GM12874 (cell line): ENCODE results near the gene CCDC178.

Experiments used
- TF ChIP-seq, protein P1 (sequence below): IDR thresholded peaks from 2 replicates; pipeline ENCODE4 v1.5.1; 2011; ENCODE audit warnings: low read depth, mild to moderate bottlenecking, control low read depth, low read length, moderate library complexity; ENCODE audit not compliant: insufficient read depth

The CCDC178 gene, protein sequence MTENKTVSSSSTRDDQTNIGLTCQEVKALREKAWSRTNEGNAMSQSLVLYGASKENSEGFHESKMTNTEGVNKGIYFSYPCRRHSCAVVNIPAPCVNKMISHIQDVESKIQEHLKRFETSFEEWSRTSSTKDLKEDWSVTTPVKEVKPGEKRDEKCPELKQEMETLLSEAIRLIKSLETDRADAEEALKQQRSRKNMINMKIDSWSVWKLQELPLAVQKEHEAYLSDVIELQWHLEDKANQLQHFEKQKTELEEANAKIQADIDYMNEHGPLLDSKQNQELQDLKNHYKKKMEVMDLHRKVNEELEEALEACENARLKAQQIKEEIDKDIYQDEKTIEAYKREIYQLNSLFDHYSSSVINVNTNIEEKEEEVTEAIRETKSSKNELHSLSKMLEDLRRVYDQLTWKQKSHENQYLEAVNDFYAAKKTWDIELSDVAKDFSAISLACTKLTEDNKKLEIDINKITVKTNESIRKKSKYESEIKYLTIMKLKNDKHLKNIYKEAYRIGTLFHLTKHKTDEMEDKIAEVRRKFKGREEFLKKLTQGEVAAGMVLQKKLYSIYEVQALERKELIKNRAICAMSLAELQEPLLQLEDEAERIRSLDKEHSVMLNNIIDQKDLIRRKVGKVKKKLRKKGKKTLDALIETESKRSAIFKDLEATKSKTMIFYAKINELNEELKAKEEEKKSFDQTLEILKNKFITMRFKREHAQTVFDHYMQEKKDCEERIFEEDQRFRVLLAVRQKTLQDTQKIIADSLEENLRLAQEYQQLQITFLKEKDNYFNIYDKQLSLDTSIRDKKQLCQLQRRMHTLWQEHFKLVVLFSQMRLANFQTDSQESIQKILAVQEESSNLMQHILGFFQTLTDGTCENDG

DNA sequence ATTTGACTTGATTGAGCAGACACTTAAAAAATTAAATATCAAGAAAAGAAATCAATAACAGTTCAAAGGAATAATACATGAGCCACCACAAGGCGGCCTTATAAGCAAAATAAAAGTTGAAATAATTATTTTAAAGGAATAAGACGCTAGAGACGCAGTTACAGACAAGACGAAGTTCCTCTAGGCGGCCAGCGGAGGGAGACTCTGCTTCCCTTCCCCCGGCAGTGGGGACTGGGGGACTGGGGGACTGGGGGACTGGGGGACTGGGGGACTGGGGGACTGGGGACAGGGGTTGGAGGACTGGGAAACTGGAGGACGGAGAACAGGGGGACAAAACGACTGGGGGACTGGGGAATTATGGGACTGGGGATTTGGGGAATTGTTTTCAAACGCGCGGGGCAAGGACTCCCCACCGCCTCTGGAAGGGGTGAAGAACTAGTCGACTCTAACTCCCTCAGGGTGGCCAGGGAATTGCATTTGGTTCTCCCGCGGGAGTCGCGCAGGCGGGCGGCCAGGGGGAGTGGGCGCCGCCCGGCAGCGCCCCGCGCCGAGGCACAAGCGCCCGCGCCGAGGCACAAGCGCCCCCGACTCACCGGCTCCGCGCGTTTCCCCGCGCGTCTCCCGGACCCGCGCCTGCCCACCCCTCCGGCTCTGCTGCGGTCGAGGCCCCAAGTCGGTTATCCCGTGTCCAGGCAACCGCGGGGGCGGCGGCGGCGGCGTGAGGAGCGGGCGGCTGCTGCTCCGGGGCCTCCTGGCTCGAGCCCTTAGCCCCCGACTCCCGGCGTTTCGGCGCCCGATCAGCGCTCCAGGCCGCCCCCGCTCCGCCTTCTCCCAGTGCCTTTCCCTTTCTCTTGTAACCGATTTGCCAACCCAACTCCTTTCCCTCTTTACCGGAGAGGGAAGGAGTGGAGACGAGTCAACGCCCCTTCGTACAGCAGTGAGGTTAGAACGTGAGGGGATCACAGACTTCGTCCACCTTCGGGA is at the start of gene CCDC178:
TSS of gene CCDC178 (minus strand) at position 662 of the 984 bp plus-strand sequence. CDS start 28,633 bp downstream, outside the sequence.
- TF ChIP-seq, protein P1, sequence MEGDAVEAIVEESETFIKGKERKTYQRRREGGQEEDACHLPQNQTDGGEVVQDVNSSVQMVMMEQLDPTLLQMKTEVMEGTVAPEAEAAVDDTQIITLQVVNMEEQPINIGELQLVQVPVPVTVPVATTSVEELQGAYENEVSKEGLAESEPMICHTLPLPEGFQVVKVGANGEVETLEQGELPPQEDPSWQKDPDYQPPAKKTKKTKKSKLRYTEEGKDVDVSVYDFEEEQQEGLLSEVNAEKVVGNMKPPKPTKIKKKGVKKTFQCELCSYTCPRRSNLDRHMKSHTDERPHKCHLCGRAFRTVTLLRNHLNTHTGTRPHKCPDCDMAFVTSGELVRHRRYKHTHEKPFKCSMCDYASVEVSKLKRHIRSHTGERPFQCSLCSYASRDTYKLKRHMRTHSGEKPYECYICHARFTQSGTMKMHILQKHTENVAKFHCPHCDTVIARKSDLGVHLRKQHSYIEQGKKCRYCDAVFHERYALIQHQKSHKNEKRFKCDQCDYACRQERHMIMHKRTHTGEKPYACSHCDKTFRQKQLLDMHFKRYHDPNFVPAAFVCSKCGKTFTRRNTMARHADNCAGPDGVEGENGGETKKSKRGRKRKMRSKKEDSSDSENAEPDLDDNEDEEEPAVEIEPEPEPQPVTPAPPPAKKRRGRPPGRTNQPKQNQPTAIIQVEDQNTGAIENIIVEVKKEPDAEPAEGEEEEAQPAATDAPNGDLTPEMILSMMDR = no peak

DNA sequence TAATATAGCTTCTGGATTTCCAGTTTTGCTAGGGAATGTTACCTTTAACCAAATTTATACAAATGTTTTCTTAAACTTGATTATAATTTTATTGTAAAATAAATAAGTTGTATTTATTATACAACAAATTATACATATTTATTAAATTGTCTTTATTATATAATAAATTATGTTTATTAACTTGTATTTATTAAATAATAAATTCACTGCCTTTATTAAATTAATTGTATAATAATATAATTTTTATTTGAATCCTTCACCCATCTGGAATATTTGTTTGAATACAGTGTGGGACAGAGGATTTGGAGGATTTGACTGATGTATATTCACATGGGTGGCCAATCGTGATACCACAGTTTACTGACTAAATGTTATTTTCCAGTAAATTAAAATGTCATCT is 43.4 kb upstream of the CCDC178 start:
- TF ChIP-seq, protein P1 = no peak

DNA sequence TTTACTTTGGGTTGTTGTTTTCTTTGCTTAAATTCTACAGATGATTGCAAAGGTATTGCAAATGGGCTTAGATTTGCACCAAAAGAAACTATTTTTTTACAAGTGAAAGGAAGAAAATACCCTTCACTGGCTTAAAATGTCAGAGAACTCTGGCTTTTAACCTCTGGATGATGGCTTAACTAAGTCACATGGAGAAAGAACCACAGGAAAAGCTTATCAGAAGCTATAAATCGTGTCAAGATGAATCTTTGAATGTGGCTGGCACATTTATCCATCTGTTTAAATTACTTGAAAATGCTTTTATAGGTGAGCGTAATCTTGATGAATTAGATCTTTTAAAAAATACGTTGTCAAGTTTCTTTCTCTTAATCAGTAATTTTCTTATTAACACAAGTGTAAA is 32.0 kb upstream of the CCDC178 start:
- TF ChIP-seq, protein P1 = no peak

DNA sequence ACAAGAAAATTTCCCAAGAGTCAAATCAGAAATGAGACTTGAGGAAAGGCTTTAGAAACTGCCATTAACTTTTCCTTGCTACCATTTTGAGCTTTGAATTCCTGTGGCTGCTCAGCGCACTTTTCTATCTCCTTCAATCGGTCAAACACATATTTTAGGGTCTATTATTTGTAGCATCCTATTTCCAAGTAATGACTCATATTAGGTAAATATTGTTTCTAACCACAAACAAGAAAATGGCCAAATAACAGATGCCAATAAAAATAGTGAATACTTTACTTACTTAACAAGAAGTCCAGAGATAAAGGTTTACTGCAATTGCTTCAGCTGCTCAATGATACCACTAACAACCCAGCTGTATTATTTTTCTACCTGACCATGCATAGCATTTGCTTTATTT is 29.7 kb upstream of the CCDC178 start:
- TF ChIP-seq, protein P1 = no peak

DNA sequence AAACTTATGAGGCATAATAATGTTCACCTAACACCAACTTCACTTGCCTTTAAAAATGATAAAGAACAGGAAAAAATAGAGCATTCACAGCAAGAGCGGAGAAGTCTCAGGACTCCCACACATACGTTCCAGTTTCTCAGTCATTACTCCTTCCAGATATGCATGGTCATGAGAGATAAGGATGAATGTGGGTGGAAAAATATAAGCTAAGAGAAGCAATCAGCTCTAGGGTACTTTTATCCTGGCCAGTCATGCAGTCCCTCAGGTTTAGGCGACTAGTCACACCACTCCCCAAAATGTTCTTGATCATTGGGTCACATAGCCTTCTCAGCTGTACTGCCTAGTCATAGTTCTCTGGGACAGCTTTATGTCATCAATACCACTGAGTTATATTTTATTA is 29.2 kb upstream of the CCDC178 start:
- TF ChIP-seq, protein P1 = no peak

DNA sequence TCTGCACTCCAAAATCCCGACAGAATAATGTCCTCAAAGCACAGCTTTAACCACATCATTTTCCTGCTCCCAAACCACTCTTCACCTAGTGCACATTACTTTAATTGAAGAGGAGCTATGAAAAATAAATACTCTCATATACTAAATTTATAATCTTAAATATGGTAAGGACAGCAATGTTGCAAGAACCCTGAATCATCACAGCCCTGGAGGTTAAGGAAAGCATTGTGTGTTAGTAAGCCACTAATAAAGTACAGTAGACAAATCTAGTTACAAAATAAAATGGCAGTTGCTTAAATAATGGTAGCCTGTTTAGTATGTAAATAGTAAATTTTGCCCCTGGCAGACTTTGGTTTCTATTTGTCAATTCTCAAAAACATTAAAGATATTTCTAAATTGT is 27.0 kb upstream of the CCDC178 start:
- TF ChIP-seq, protein P1 = no peak
